Fibroblast of skin of right biceps (primary cell): ENCODE data around the gene RSPH9.
A peak's percentile ranks its signal among the peaks of the same experiment; 100 is the strongest.
"Not testable (repeated sequence)": the region's sequence is repeated elsewhere in the genome, so short reads cannot be mapped to it uniquely, and the experiment has no call there.

Experiments
- DNase-seq: peaks from one replicate; pipeline ENCODE4 v3.0.0-alpha.2; 2013

Gene RSPH9

DNA sequence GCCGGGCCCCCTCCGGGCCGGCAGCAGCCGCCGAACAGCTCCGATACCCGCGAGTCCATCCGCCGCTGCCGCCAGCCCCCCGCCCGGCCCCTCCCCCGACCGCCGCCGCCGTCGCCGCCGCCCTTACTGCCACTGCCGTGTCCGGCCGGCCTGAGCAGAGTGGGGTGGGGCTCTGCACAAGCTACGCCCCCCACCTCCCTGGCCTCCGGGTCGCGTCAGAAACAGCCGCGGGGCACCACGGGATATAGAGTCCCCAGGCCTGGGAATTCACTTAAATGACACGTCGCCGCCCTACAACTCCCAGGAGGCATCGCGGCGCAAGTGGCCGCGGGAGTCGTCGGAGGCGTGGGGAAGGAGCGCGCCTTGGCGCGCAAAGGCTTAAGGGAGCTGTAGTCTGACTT, 15.7 kb upstream of the RSPH9 start, which contains the start of gene GTPBP2:
Gene GTPBP2, minus strand, starts transcription at position 161 of the 401 bp plus-strand sequence. Its CDS starts 102 bp downstream, at position 59.
- peak; percentile 99 for DNase-seq

DNA sequence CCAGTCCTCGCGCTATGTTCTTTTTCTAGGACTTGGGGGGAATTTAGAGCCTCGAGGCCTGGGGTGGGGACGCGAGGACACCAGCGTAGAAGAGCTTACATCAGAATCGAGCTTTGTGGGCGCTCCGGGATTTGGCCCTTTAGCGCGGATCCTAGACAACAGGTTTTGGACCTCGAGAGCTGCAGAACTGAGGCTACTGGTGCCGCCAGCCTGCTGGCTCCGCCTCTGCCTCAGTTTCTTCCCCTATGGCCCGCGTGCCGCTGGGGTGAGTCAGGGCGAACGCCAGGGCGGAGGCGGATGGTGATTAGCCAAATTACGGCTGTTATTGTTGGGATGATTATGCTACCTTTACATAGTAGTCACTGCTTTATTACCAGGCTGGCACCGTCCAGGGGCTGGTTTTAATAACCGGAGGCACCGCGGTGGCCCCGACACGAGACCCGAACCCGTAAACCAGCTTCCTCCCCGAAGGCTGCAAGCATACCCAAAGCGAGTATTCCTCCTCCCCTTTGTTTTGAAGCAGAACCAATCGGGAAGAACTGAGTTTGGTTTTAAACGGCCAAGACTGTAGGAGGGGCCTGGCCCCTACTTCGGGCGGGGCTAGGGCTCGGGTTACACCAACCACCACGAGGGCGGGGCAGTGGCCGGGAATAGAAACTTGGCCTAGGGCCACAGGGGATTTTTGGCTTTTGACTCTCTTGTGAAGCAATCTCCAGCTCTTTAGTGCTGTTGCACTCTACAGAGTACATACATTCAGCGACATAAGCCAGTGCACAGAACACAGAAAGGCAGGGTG, 15.1 kb upstream of the RSPH9 start:
- peak; percentile 99 for DNase-seq

DNA sequence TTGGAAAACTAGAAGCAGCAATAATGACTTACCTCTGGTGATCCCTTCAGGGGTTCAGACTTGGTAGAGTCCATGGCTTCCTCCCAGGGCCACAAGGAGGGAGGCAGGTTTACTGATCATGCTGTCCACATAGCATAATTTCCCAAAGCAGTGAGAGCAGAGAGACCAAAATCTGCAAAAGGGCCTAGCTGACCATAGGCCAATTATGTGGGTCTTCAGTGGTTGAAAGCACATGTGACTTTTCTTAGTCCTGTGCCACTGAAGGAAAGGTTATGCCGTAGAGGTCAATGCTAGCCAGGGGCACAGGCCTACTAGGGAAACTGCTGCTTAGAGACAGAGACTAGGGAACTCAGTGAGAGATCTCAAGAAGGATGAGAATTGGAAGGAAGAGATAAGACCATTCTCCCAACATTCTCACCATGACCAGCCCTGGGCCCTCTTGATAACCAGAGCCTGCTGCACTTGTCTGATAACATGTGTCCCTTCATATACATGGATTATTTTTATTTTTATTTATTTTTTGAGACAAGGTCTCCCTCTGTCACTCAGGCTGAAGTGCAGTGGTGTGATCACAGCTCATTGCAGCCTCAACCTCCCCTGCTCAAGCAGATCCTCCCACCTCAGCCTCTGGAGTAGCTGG, 13.7 kb upstream of the RSPH9 start:
- DNase-seq: no peak

DNA sequence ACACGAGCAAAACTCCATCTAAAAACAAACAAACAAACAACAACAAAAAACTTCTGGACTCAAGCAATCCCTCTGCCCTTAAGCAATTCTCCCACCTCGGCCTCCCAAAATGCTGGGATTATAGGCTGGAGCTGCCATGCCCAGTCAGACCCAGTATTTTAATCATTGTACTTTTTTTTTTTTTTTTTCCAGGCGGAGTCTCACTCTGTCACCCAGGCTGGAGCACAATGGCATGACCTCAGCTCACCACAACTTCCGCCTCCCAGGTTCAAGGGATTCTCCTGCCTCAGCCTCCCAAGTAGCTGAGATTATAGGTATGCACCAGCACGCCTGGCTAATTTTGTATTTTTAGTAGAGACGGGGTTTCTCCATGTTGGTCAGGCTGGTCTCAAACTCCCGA, 11.8 kb upstream of the RSPH9 start:
- not testable (repeated sequence) for DNase-seq

DNA sequence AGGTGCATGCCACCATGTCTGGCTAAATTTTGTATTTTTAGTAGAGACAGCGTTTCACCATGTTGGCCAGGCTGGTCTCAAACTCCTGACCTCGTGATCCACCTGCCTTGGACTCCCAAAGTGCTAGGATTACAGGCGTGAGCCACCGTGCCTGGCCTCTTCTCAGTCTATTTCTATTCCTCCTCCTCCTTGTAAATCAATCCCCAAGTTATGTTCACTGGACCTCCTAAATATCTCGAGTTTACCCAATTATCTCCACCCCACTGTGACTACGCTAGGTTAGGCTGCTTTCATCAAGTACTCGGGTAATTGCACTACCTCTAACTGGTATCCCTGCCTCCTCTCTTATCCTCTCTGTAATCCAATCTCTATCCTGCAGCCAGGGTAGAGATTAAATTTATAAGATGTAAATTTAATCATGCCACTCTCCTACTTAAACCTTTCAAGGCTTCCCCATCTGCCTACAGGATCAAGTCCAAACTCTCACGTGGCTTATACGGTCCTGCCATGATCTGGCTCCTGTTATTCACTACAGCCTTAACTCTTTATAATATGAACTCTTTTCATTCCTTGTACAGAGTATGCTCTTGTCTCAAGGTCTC, 10.0 kb upstream of the RSPH9 start:
- no peak for DNase-seq

DNA sequence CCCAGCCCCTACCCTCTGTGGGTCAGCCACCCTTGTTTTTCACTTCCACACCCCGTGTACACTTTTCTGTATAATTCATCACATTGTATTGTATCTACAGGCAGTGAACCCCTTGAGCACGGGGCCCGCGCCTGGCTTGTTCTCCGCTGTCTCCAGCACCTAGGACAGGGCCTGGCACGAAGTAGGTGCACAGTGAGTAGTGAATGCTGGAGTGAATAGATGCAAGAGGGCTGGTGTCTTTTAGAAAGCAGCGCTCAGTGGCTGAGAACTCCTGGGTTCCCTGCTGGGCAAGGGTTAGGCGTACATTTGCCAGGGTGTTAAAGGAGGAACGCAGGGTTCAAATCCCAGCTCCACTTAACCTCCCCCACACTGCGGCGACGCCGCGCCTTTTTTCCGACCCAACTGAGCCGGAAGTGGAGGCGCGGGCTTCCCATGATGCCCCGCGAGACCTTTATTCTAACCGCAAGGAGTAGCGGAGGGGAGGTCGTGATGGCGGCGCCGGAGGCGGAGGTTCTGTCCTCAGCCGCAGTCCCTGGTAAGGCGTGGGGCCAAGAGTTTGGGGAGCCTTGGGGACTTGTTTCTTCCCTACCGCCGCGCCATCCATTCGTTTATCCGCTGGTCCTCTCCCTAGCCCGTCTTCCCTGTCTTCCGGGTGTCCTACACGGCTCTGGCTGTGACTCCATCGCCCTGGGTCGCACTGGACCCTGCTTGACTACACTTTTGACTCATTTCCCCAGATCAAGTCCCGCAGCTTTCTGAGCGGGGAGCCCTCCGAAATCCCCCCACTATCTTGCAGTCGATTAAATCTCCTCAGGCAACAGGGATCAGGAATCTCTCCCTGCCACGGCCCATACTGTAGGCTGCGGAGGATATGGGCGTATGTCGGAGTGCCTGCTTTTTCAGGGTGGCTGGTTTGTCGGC, 9.2 kb upstream of the RSPH9 start, which contains the start of gene MAD2L1BP:
Gene MAD2L1BP, plus strand, starts transcription at position 454 of the 921 bp plus-strand sequence. Its CDS starts 36 bp downstream, at position 490.
- peak; percentile 80 for DNase-seq

DNA sequence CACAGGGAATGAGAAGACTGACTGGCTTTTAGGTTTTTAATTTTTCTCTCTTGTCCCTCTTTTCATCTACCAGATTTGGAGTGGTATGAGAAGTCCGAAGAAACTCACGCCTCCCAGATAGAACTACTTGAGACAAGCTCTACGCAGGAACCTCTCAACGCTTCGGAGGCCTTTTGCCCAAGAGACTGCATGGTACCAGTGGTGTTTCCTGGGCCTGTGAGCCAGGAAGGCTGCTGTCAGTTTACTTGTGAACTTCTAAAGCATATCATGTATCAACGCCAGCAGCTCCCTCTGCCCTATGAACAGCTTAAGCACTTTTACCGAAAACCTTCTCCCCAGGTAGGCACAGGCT, 8.6 kb upstream of the RSPH9 start:
- DNase-seq: no peak

DNA sequence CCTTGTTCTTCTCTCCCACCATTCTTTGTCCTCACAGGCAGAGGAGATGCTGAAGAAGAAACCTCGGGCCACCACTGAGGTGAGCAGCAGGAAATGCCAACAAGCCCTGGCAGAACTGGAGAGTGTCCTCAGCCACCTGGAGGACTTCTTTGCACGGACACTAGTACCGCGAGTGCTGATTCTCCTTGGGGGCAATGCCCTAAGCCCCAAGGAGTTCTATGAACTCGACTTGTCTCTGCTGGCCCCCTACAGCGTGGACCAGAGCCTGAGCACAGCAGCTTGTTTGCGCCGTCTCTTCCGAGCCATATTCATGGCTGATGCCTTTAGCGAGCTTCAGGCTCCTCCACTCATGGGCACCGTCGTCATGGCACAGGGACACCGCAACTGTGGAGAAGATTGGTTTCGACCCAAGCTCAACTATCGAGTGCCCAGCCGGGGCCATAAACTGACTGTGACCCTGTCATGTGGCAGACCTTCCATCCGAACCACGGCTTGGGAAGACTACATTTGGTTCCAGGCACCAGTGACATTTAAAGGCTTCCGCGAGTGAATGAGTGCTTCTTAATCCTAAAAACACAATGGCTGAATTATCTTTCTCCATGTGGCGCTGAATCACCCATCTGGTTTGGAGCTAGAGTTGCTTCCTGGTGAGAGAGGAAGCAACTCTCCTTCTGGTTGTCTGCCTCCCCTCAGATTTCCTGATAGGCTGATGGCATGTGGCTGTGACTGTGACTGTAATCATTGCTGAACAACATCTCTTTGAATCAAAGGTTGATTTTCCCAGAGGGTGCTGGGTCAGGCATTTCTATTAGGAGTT, 4.6 kb upstream of the RSPH9 start:
- peak; percentile 34 for DNase-seq

DNA sequence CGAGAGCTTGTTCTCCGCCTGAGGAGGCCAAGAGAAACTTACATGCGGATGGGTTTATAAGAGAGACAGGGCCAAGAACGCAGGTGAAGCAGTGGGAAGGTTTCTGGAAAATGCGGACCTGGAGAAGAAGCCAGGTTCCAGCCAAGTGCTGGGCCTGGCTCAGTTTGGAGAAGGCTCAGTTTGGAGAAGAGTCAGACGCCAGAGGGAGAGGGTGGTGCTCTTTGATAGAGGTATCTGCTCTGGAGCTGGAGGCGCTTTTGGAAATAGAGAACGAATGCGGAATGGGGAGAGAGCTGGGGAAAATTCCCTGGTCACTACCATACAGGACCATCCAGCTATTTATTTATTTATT, 753 bp downstream of the RSPH9 start:
- DNase-seq: no peak

DNA sequence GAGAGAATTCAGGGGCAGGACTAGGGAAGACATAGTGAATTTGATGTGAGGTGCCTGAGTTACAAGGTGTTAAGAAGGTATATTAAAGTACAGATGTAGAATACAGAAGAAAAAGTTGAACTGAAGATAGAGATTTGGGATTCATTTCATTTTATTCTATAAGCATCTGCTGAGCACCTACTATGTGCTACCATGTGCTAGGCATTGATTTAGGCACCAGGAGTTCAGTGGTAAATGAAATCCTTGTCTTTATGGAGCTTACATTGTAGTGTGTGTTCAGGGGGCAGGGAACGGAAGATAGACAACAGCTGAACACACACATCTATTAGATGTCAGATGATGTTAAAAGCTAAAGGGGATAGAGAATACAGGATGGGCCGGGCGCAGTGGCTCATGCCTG, 2.8 kb downstream of the RSPH9 start:
- no peak for DNase-seq

DNA sequence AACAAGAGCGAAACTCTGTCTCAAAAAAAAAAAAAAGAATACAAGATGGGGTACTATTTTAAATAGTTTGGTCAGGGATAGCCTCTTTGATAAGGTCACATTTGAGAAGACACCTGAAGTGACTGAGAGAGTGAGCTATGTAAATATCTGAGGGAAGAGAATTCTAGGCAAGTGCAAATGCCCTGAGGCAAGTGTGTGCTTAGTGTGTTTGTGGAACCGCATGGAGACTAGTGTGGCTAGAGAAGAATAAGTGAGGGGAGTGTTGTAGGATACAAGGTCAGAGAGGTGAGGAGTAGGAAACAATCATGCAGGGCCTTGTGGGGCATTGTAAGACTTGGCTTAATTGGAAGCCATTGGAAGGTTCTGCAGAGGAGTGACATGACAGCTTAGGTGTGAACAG, 3.4 kb downstream of the RSPH9 start:
- no peak for DNase-seq

DNA sequence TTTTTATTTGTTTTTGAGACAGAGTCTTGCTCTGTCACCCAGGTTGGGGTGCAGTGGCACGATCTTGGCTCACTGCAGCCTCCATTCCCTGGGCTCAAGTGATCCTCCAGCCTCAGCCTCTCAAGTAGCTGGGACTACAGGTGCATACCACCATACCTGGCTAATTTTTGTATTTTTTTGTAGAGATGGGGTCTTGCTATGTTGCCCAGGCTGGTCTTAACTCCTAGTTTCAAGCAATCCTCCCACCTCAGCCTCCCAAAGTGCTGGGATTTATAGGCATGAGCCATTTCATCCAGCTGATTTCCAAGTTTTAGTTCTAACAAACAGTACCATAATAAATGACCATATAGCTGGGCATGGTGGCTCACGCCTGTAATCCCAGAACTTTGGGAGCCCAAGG, 8.0 kb downstream of the RSPH9 start:
- not testable (repeated sequence) for DNase-seq

DNA sequence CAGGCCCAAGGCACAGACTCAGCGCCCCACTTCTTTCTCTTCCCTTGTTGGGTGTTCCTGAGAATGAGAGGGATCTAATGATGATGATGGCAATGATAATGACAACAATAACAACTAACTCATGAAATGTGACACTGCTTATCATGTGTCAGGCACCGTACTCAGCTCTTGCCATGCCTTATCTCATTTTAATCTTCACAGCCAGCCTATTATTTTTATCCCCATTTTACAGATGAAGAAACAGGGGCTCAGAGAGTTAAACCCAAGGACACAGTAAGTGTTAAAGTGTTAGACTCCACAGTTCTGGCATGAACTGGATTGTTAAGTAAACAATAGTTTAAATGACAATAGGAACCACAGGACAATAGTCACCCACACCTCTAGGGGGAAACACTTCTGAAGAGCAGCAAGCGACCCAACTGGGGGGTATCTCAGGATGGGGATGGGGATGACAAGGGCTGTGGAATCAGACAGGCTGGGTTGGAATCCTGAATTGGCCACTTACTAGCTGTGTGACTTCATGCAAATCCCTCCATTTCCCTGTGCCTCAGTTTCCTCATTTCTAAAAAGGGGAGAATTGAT, 12.5 kb downstream of the RSPH9 start:
- no peak for DNase-seq

DNA sequence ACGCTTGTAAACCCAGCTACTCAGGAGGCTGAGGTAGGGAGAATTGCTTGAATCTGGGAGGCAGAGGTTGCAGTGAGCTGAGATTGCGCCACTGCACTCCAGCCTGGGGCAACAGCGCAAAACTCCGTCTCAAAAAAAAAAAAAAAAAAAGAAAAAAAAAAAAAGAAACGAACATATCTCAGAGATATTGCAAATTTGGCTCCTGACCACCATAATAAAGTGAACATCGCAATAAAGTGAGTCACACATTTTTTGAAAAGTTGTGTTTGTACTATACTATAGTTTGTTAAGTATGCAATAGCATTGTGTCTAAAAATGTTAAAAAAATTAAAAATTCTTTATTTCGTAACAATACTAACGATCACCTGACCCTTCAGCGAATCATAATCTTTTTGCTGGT, 13.3 kb downstream of the RSPH9 start:
- DNase-seq: no peak

DNA sequence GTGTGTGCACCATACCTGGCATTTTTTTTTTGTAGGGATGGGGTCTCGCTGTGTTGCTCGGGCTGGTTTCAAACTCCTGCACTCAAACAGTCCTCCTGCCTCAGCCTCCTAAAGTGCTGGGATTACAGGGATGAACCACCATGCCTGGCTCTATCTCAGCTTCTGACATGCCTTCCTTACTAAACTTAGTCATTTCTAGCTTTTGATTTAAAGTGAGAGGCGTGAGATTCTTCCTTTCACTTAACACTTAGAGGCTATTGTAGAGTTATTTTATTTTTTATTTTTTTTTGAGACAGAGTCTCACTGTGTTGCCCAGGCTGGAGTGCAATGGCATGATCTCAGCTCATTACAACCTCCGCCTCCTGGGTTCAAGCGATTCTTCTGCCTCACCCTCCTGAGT, 18.1 kb downstream of the RSPH9 start:
- DNase-seq: not testable (repeated sequence)

DNA sequence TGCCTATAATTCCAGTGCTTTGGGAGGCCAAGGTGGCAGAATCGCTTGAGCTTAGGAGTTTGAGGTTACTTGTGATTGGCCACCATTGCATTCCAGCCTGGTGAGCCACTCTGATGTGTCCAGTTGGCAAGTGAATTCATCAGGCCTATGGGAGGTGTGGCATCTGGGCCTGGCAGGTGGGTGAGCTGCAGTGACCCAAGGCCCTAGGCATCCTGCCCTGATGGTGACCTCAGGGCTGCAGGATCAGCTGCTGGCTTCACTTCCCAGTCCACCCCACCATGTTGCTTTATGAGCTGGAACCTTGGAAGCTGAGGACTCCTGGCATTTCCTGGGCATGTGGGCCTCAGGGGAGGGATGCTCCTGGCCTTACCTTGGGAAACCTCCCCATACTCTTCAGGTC, 20.5 kb downstream of the RSPH9 start:
- DNase-seq: no peak

DNA sequence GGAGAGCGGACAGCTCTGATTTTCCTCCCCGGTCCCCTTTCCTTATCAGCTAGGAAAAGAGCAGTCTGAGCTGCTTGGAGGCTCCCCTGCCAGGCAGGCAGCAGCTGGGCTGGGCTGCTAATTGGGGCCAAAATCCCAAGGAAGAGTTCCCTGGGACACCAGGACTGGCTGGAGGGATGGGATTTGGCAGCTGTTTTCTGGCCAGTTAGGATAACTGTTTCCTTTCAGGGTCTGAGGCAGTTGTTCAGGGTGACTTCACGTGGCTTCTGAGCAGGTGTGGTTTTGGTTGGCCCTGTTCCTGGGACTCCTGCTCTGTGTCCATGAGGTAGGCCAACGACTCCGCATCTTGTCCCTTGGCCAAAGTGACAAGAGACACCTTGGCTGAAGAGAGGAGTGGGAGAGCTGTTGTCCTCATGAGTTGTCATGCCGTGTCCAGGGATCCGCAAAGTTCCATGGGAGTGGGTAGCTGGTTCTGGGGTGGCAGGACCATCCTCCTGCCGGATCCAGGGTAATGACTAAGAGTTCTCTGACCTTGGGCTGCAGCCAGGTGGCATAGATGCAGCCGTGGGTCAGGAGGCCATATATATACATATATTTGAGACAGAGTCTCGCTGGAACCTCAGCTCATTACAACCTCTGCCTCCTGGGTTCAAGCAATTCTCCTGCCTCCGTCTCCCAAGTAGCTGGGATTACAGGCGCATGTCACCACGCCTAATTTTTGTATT, 21.5 kb downstream of the RSPH9 start:
- DNase-seq: no peak

DNA sequence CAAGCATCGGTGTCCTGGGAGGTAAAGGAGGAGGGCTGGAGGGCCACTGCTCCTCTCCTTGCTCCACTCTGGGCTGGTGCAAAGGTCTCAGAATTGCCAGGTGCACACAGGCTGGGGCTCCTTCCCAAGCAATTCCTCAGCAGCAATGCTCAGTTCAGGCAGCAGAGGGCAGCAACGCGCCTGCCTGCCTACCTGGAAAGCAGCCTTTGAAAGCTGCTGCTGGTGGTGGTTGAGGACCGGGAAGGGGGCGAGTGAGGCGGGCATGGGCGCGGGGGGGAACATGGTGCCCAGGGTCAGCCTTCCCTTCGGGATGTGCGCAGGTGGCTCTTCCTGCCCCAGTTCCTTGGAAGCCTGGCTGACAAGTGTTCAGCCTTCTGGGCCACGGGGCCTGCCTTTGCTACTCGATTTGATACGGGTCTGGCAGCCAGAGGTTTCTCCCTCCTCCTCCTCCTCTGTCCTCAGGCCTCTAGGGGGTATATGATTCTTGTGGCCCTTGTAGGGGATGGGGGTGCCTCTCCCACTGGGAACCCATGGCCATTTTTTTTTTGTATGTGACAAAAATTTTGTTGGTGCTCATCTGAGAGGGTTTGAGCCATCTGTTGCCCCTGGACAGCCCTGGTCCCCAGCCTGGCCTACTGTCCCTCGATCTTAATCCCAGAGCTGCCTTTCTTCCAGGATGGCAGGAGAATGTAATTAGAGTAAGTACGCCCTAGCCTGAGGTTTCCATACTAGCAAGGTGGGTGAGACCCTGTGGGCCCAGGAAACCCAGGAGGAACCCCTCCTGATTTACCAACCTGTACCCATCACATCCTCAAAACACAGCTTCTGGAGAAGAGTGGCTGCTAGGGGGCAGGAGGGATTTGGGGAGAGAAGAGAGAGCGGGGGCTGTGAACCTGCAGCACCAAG, 22.7 kb downstream of the RSPH9 start:
- DNase-seq: peak; percentile 62

DNA sequence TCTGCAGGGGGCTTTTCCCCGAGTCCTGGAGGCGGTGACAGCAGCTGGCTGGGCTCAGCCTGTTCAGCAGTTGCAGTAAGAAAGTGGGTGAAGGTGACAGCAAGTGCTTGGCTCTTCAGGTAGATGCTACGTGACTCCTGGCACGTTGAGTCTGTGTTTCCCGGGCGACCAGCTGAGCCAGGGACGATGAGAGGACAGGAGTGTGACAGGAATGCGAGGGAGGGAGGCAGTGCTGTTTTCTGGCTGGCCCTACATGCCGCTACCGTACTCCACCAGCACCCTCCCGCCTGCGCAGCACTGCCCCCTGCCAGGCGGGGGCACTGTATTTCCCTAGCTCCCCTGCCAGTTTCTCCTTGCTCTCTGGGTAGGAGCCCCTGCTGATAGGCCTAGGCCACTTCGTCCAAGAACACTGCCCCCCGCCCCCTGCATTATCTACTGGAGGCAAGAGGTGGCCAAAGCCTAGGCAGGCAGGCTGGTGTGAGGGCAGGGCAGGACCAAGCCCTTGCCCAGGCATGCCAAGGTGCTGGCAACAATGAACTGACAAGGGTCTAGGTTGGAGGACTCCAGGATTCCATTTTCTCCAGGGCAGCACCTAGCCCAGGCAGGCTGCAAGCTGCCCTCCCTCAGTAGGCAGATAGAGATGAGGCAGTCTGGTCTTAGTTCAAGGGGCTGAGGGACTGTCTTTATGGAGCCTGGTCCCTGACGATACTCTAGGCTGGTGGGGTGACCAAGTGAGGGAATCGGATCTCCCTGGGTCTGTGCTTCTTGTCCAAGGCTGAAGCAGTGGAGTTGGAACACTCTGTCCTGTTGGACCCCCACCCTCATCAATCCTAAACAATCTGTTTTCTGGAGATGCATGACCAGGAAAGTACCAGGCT, 23.6 kb downstream of the RSPH9 start:
- DNase-seq: peak; percentile 73
